Stimulated activated naive CD4-positive, alpha-beta T cell treated with Interleukin-2 at 50 U/mL for 16 hours (primary cell): ENCODE data around the gene PRMT6.
"Not testable (repeated sequence)": the region's sequence is repeated elsewhere in the genome, so short reads cannot be mapped to it uniquely, and the experiment has no call there.

Experiments used
- DNase-seq: peaks from one replicate; lab custom pipeline; 2025; lab: John Stamatoyannopoulos, UW

Gene PRMT6

DNA sequence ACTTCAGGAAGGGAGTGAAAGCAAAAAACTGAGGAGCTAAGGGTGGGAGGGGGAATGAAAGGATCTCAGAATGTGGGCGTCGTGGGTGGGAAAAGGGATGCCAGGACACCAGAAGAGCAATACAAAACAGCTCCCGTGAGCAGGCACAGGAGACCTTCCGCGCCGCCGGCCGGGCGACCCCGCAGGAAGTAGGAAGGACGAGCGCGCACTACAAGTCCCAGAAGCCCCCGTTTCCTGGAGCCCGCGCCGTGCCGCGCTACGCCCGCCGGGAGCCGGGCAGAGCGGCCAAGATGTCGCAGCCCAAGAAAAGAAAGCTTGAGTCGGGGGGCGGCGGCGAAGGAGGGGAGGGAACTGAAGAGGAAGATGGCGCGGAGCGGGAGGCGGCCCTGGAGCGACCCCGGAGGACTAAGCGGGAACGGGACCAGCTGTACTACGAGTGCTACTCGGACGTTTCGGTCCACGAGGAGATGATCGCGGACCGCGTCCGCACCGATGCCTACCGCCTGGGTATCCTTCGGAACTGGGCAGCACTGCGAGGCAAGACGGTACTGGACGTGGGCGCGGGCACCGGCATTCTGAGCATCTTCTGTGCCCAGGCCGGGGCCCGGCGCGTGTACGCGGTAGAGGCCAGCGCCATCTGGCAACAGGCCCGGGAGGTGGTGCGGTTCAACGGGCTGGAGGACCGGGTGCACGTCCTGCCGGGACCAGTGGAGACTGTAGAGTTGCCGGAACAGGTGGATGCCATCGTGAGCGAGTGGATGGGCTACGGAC is at the start of gene PRMT6:
TSS of gene PRMT6 (plus strand) at position 249 of the 771 bp plus-strand sequence. CDS start at position 291, 42 bp downstream.
- DNase-seq = peak; percentile 74

GRCh38 chr1:107009281-107009680 is 47.2 kb upstream of the PRMT6 start:
- DNase-seq = no peak

DNA sequence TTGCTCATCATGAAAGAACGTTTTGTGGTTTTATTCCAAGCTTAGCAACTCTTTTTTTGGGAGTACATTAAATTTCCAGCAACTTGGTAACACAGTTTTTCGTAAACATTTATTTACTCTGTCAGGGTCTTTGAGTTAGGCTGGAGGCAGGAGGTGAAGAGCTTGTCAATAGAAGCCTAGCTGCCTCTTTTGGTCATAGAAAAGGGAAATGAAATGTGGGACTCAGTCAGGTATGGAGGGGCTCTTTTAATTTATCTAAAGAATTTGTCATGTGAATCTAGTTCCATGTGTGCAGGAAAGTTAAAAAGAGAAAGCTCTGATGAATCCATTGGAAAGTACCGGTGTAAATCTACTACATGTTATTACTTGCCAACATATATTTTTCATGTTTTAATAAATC is 45.9 kb upstream of the PRMT6 start:
- DNase-seq = no peak

DNA sequence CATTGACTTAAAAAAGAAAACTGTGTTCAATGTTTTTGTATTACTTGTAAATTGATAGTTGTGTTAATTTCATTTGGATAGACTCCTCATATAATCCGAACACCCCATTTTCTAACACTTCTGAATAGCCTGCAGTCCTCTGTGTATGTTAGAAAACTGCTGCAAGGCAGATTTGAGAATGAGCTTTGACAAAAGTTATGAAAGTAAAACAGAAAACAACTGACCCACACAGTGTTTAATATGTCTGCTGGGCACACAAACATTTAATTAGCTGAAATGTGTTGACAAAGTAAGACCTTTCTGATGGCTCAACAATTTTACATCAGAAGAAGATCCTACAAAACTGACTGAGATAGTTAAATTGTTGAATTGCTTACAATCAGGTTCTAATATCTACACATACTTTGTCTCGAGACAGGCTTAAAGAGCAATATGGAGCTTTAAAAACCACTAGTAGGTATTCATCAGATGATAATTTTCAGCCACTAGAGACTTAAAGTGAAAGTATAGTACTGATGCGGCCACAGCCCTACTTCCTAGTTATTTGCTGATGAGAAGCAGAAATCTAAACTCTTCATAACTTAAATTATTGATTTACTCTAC is 40.0 kb upstream of the PRMT6 start:
- DNase-seq = no peak

- DNase-seq = no peak
Measured at GRCh38 chr1:107018445-107018844, 38.0 kb upstream of the PRMT6 start.

DNA sequence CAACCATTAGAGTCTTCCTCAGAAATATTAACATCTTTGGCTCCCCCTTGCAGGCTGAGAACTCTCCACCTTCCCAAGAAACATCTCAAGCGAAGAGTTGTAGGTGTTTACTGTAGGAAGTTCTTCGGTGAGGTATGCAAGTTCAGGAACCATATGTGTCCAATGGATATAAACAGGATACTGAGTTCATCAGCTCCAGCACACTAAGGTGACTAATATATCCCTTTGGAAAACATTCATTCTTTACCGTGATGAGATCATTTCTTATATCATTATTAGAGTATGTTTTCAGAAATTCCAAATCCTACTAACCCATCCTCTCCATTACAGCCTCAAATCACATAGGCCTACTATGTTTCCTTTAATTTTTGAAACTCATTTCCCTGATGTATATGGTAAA is 37.3 kb upstream of the PRMT6 start:
- DNase-seq = no peak

DNA sequence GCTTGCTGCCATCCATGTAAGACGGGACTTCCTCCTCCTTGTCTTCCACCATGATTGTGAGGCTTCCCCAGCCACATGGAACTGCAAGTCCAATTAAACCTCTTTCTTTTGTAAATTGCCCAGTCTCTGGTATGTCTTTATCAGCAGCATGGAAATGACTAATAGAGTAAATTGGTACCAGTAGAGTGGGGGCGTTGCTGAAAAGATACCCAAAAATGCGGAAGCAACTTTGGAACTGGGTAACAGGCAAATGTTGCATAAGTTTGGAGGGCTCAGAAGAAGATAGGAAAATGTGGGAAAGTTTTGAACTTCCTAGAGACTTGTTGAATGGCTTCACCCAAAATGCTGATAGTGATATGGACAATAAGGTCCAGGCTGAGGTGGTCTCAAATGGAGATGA is 17.6 kb upstream of the PRMT6 start:
- DNase-seq = not testable (repeated sequence)

DNA sequence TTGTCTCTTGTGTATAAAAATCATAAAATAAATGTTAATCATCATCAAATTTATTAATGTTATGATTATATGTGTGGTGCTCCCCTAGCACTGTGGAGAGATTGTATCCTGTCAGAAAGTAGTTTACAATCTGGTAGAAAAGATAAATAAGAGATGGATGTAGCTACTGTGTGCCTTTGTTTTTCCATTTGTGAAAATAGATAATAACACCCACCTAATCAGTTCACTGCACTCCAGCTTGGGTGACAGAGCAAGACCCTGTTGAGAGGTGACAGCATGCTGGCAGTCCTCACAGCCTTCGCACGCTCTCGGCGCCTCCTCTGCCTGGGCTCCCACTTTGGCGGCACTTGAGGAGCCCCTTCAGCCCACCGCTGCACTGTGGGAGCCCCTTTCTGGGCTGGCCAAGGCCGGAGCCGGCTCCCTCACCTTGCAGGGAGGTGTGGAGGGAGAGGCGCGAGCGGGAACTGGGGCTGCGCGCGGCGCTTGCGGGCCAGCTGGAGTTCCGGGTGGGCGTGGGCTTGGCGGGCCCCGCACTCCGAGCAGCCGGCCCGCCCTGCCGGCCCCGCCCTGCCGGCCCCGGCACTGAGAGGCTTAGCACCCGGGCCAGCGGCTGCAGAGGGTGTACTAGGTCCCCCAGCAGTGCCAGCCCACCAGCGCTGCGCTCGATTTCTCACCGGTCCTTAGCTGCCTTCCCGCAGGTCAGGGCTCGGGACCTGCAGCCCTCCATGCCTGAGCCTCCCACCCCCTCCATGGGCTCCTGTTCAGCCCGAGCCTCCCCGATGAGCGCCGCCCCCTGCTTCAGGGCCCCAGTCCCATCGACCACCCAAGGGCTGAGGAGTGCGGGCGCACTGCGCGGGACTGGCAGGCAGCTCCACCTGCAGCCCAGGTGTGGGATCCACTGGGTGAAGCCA is 11.9 kb upstream of the PRMT6 start:
- DNase-seq = not testable (repeated sequence)

GRCh38 chr1:107047602-107048001 is 8.9 kb upstream of the PRMT6 start:
- no peak for DNase-seq

GRCh38 chr1:107048241-107048640 is 8.2 kb upstream of the PRMT6 start:
- no peak for DNase-seq

DNA sequence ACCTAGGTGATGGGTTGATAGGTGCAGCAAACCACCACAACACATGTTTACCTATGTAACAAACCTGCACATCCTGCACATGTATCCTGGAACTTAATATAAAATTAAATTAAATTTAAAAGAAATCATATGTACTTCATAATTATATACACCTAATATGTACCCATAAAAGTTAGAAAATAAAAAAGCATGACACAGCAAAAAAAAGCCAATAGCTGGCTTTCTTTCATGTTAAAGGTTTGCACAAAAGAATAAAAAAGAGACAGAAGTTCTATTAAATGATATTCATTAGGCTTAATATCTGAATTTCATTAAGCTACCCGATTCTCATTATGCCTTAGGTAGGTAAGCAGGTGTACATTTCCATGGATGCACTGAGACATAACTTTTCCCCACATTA is 5.2 kb upstream of the PRMT6 start:
- no peak for DNase-seq

DNA sequence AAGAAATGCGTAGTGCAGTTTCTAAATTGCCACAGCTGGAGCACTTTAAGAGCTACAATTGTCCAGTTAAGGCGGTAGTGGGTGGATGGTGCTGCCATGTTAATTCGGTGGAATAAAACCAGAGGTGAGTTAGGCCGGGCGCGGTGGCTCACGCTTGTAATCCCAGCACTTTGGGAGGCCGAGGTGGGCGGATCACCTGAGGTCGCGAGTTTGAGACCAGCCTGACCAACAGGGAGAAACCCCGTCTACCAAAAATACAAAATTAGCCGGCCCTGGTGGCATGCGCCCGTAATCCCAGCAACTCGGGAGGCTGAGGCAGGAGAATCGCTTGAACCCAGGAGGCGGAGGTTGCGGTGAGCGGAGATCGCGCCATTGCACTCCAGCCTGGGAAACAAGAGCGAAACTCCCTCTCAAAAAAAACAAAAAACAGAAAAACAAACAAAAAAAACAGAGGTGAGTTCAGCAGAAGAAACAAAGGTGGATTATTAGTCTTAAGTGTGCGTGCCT is 502 bp upstream of the PRMT6 start:
- DNase-seq = not testable (repeated sequence)

DNA sequence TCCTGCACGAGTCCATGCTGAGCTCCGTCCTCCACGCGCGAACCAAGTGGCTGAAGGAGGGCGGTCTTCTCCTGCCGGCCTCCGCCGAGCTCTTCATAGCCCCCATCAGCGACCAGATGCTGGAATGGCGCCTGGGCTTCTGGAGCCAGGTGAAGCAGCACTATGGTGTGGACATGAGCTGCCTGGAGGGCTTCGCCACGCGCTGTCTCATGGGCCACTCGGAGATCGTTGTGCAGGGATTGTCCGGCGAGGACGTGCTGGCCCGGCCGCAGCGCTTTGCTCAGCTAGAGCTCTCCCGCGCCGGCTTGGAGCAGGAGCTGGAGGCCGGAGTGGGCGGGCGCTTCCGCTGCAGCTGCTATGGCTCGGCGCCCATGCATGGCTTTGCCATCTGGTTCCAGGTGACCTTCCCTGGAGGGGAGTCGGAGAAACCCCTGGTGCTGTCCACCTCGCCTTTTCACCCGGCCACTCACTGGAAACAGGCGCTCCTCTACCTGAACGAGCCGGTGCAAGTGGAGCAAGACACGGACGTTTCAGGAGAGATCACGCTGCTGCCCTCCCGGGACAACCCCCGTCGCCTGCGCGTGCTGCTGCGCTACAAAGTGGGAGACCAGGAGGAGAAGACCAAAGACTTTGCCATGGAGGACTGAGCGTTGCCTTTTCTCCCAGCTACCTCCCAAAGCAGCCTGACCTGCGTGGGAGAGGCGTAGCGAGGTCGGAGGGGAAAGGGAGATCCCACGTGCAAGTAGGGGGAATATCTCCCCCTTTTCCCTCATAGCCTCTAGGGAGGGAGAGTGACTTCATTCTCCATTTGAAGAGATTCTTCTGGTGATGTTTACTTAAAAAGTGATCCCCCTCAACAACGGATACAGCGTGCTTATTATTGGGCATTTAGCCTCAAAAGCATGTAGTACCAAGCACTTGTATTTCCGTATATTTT is 991 bp downstream of the PRMT6 start:
- peak; percentile 26 for DNase-seq

- DNase-seq = no peak
Measured at GRCh38 chr1:107058245-107059032, 2.0 kb downstream of the PRMT6 start.

DNA sequence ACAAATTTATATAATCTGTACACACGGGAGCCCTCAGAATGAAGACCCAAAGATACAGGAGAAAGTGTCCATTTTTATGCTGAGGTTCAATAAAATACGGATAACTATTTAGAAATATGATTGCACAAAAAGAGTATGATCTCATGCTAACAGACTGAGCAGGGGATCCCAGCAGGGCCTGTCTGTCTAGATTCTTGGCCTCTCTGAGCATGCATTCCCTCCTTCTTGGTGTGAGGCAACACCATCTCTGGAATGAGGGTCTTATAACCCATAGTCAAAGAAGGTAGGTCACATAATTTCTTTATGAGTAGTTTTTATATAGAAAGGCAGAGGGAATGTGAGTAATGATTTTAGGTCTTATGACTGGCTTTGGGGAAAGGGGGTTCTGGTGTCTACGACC is 5.4 kb downstream of the PRMT6 start:
- no peak for DNase-seq

GRCh38 chr1:107073493-107073892 is 17.0 kb downstream of the PRMT6 start:
- DNase-seq = no peak

DNA sequence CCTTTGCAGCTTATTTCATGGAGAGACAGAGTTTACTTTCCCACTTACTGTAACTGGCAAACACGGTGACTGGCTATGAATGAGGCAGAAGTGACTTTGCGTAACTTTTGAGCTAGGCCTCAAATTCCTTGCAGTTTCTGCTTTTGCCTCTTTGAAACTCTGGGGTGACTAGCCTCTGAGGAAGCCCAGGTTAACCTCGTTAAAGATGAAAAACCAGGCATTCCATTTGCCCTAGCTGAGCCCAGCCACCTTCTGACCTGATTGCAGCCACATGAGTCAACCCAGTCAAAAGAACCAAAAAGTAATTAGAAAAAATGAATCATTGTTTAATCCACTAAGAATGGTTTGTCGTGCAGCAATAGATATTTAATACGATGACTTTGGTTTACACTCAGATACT is 20.4 kb downstream of the PRMT6 start:
- DNase-seq = no peak

GRCh38 chr1:107079249-107079648 is 22.8 kb downstream of the PRMT6 start:
- no peak for DNase-seq

GRCh38 chr1:107081102-107081501 is 24.6 kb downstream of the PRMT6 start:
- no peak for DNase-seq

- DNase-seq = no peak
Measured at GRCh38 chr1:107091418-107091817, 34.9 kb downstream of the PRMT6 start.

DNA sequence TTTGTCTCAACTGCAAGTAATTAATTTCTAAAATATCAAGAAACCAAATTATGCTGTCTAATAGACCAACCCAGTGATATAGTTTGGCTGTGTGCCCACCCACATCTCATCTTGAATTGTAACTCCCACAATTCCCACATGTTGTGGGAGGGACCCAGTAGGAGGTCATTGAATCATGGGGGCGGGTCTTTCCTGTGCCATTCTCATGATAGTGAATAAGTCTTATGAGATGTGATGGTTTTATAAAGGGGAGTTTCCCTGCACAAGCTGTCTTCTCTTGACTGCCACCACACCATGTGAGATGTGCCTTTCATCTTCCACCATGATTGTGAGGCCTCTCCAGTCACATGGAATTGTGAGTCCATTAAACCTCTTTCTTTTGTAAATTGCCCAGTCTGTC is 36.9 kb downstream of the PRMT6 start:
- not testable (repeated sequence) for DNase-seq
